ENCODE measurements around the gene TOMM40. TPM values are rescaled to one million over a fixed set of nuclear protein-coding genes. Genes with fewer than 3 reads are reported as not detected.

TOMM40 gene
- total and polyA plus RNA-seq, 2 of the 13 experiments (the other 11 are each of a cell fraction or from before 2014, with no cell fraction given) = 72.0 to 110 TPM

GRCh38 chr19:44905437-44906160, 14.5 kb downstream of the TOMM40 start, which contains the start of gene APOE (continued):
- TF ChIP-seq ZNF609 (CRISPR knock-in tag; IDR thresholded peaks at IDR 0.05; ENCODE audit: borderline replicate concordance) (peak; percentile 66; the same call in 1 of the 2 replicates), ZBTB39 (CRISPR knock-in tag; IDR thresholded peaks at IDR 0.05) (no peak), IKZF1 (IDR thresholded peaks at IDR 0.05) (no peak), KLF6 (CRISPR knock-in tag; IDR thresholded peaks at IDR 0.05) (no peak), GATAD2A (CRISPR knock-in tag; IDR thresholded peaks at IDR 0.05) (peak; percentile 47; the same call in 1 of the 2 replicates), ZNF777 (CRISPR knock-in tag; IDR thresholded peaks at IDR 0.05) (no peak), GTF2F1 (IDR thresholded peaks at IDR 0.05; ENCODE audit: low read length) (no peak), ZNF83 (CRISPR knock-in tag; IDR thresholded peaks at IDR 0.05; ENCODE audit: borderline replicate concordance) (no peak), NFKB2 (CRISPR knock-in tag; IDR thresholded peaks at IDR 0.05; ENCODE audit: borderline replicate concordance) (no peak), ZNF780A (CRISPR knock-in tag; IDR thresholded peaks at IDR 0.05) (no peak; the same call in 1 of the 2 replicates), ZNF30 (CRISPR knock-in tag; IDR thresholded peaks at IDR 0.05) (no peak), JUNB (CRISPR knock-in tag; IDR thresholded peaks at IDR 0.05; ENCODE audit: borderline replicate concordance) (no peak), KDM3A (CRISPR knock-in tag; IDR thresholded peaks at IDR 0.05; ENCODE audit: low read depth) (no peak)
- TF ChIP-seq, protein P1, sequence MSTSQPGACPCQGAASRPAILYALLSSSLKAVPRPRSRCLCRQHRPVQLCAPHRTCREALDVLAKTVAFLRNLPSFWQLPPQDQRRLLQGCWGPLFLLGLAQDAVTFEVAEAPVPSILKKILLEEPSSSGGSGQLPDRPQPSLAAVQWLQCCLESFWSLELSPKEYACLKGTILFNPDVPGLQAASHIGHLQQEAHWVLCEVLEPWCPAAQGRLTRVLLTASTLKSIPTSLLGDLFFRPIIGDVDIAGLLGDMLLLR (CRISPR knock-in tag; IDR thresholded peaks at IDR 0.05) = no peak
- TF ChIP-seq, protein P2, sequence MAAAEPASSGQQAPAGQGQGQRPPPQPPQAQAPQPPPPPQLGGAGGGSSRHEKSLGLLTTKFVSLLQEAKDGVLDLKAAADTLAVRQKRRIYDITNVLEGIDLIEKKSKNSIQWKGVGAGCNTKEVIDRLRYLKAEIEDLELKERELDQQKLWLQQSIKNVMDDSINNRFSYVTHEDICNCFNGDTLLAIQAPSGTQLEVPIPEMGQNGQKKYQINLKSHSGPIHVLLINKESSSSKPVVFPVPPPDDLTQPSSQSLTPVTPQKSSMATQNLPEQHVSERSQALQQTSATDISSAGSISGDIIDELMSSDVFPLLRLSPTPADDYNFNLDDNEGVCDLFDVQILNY (CRISPR knock-in tag; conservative IDR thresholded peaks at IDR 0.05) = no peak
- TF ChIP-seq, protein P3, sequence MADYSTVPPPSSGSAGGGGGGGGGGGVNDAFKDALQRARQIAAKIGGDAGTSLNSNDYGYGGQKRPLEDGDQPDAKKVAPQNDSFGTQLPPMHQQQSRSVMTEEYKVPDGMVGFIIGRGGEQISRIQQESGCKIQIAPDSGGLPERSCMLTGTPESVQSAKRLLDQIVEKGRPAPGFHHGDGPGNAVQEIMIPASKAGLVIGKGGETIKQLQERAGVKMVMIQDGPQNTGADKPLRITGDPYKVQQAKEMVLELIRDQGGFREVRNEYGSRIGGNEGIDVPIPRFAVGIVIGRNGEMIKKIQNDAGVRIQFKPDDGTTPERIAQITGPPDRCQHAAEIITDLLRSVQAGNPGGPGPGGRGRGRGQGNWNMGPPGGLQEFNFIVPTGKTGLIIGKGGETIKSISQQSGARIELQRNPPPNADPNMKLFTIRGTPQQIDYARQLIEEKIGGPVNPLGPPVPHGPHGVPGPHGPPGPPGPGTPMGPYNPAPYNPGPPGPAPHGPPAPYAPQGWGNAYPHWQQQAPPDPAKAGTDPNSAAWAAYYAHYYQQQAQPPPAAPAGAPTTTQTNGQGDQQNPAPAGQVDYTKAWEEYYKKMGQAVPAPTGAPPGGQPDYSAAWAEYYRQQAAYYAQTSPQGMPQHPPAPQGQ (CRISPR knock-in tag; IDR thresholded peaks at IDR 0.05; ENCODE audit: borderline replicate concordance) = no peak
- TF ChIP-seq, protein P4, sequence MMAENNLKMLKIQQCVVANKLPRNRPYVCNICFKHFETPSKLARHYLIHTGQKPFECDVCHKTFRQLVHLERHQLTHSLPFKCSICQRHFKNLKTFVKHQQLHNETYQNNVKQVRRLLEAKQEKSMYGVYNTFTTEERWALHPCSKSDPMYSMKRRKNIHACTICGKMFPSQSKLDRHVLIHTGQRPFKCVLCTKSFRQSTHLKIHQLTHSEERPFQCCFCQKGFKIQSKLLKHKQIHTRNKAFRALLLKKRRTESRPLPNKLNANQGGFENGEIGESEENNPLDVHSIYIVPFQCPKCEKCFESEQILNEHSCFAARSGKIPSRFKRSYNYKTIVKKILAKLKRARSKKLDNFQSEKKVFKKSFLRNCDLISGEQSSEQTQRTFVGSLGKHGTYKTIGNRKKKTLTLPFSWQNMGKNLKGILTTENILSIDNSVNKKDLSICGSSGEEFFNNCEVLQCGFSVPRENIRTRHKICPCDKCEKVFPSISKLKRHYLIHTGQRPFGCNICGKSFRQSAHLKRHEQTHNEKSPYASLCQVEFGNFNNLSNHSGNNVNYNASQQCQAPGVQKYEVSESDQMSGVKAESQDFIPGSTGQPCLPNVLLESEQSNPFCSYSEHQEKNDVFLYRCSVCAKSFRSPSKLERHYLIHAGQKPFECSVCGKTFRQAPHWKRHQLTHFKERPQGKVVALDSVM (CRISPR knock-in tag; IDR thresholded peaks at IDR 0.05) = peak; percentile 76

Data from HepG2 (cell line).